ENCODE measurements around the gene MYL1.

GRCh38 chr2:210363261-210363660 lies 48.3 kb upstream of the MYL1 start:
- TF ChIP-seq CTCF (conservative IDR thresholded peaks at IDR 0.05) = no peak; the same call in 1 of the 2 replicates
- TF ChIP-seq EZH2 (IDR thresholded peaks at IDR 0.05; ENCODE audit: low read depth) = no peak
